ENCODE results near the gene EEA1. TPM values are rescaled to one million over a fixed set of nuclear protein-coding genes. Genes with fewer than 3 reads are reported as not detected.
"Not testable (repeated sequence)": the region's sequence is repeated elsewhere in the genome, so short reads cannot be mapped to it uniquely, and the experiment has no call there.

Gene EEA1
- total RNA-seq, 1 donor from 2014 or later: 19.9 TPM

DNA sequence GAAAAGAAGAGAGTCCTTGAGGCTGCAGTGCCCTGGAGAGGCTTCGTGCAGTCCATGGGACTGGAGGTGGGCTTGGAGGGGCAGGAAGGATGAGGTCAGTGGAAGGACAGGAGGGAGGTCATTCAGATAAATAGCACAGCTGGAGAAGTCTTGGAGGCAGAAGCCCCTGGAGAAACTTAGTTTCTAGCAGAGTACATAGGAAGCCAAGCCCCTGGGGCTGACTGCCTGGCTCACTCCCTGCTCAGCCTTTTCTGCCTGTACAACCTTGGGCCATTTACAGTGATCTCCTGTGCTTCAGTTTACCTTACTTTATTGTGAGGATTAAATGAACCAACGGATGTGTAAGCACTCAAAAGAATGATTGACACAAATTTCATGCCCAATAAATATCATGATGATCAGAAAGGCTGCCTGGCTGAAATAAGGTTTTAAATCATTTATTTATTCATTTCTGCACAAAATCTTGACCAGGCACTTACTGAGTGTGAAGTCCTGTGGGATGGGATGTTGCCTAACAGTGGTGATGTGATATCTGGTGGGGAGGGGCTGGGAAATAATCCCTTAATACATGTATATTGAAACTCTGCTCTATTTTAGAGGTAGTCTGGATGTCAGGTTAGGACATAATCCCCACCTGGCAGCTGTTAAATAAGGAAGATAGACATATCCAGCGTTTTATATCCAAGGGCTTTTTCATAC, 172.0 kb downstream of the EEA1 start:
- H3K4me3 Mint-ChIP-seq: no peak overlapping the region

DNA sequence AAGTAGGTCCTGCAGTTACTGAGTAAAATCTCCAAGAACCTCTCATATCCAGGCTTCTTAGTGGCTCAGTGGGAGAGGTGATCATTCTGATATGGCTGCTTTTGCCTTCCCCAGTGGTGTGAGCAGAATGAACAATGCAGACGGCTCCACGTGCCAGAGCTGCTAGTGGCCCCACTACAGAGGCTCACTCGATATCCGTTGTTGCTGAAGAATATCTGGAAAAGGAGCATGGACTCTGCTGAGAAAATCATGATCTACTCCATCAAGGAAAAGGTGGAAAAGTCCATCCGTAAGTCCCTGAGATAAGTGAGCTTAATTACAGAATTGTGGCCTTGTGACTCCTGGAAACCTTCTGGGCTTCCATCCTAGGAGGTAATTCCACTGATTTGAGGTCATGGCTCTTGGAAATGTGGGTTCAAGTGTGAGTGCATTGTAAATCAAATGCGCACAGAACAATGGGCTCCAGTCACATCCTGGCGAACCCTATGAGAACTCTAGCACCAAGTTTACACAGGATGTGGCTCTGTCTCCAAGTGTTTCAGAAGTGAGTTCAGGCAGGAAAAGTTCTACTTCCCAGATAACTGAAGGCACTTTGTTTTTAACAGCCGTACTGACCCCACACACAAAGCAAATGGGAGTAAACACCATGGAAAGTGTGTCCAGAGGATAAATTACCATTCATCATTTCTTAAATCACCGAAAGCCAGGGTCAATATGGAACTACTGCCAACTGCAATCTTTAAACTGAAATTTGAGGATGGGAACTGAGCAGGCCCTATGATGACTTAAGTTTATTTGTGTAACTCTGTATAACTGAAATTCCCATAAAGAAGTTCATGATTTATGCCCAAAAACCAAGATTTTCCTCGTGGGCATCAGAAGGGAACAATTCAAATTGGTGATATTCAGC, 174.9 kb downstream of the EEA1 start:
- H3K27me3 Mint-ChIP-seq (ENCODE audit: low read depth): no peaks in the 10 kb centered on the region
- H3K4me3 Mint-ChIP-seq: peak overlapping the region; percentile 7
- TF ChIP-seq, protein P1, sequence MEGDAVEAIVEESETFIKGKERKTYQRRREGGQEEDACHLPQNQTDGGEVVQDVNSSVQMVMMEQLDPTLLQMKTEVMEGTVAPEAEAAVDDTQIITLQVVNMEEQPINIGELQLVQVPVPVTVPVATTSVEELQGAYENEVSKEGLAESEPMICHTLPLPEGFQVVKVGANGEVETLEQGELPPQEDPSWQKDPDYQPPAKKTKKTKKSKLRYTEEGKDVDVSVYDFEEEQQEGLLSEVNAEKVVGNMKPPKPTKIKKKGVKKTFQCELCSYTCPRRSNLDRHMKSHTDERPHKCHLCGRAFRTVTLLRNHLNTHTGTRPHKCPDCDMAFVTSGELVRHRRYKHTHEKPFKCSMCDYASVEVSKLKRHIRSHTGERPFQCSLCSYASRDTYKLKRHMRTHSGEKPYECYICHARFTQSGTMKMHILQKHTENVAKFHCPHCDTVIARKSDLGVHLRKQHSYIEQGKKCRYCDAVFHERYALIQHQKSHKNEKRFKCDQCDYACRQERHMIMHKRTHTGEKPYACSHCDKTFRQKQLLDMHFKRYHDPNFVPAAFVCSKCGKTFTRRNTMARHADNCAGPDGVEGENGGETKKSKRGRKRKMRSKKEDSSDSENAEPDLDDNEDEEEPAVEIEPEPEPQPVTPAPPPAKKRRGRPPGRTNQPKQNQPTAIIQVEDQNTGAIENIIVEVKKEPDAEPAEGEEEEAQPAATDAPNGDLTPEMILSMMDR (conservative IDR thresholded peaks at IDR 0.05): no peak
- H3K4me1 Mint-ChIP-seq: peaks cover 21% of the 10 kb centered on the region
- H3K9me3 Mint-ChIP-seq: peaks cover 13% of the 10 kb centered on the region
- peak overlapping the region; percentile 14 for H3K27ac Mint-ChIP-seq (ENCODE audit: unreplicated experiment)
- H3K36me3 Mint-ChIP-seq (ENCODE audit: low read depth): peaks cover 3% of the 10 kb centered on the region
- no peak for DNase-seq (ENCODE audit: low read depth, low spot score)

More for the DNA sequence above, 172.0 kb downstream of the EEA1 start:
- TF ChIP-seq, protein P1 (conservative IDR thresholded peaks at IDR 0.05): no peak
- Mint-ChIP-seq H3K27me3 (ENCODE audit: low read depth) (no peaks in the 10 kb centered on the region), H3K36me3 (ENCODE audit: low read depth) (peaks cover 3% of the 10 kb centered on the region), H3K9me3 (peaks cover 12% of the 10 kb centered on the region), H3K27ac (ENCODE audit: unreplicated experiment) (peak overlapping the region; percentile 37), H3K4me1 (peaks cover 24% of the 10 kb centered on the region)
- no peak for DNase-seq (ENCODE audit: low read depth, low spot score)

DNA sequence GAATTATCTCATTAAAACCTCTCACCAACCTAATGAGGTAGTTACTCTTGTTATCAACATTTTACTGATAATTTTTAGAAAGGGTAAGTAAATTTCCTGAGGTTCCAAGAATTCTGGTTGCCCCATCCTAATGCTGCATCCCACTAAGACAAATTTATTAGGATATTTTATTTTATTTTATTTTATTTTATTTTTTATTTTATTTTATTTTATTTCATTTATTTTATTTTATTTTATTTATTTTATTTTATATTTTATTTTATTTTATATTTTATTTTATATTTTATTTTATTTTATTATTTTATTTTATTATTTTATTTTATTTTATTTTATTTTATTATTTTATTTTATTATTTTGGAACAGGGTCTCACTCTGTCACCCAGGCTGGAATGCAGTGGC, 179.4 kb downstream of the EEA1 start:
- peaks cover 11% of the 10 kb centered on the region for H3K9me3 Mint-ChIP-seq
- H3K4me1 Mint-ChIP-seq; H3K27me3 Mint-ChIP-seq (ENCODE audit: low read depth): not testable (repeated sequence)

DNA sequence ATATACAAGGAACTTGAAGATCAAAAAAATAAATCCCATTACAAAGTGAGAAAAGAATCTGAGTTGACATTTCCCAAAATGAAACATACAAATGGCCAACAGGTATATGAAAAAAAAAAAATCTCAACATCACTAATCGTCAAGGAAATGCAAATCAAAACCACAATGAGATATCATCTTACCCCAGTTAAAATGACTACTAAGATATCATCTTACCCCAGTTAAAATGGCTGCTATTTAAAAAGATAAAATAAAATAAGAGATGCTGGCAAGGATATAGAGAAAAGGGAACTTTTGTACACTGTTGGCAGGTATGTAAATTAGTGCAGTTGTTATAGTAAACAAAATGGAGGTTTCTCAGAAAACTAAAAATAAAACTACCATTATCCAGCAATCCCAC, 181.9 kb downstream of the EEA1 start:
- no peaks in the 10 kb centered on the region for H3K27me3 Mint-ChIP-seq (ENCODE audit: low read depth)
- H3K4me3 Mint-ChIP-seq: no peak overlapping the region
- H3K27ac Mint-ChIP-seq (ENCODE audit: unreplicated experiment): no peak overlapping the region
- H3K4me1 Mint-ChIP-seq: no peaks in the 10 kb centered on the region
- peaks cover 2% of the 10 kb centered on the region for H3K9me3 Mint-ChIP-seq
- TF ChIP-seq, protein P1 (conservative IDR thresholded peaks at IDR 0.05): no peak
- no peaks in the 10 kb centered on the region for H3K36me3 Mint-ChIP-seq (ENCODE audit: low read depth)
- DNase-seq (ENCODE audit: low read depth, low spot score): no peak

More for the DNA sequence above, 179.4 kb downstream of the EEA1 start:
- DNase-seq (ENCODE audit: low read depth, low spot score); H3K4me3 Mint-ChIP-seq; H3K27ac Mint-ChIP-seq (ENCODE audit: unreplicated experiment); H3K36me3 Mint-ChIP-seq (ENCODE audit: low read depth): not testable (repeated sequence)

DNA sequence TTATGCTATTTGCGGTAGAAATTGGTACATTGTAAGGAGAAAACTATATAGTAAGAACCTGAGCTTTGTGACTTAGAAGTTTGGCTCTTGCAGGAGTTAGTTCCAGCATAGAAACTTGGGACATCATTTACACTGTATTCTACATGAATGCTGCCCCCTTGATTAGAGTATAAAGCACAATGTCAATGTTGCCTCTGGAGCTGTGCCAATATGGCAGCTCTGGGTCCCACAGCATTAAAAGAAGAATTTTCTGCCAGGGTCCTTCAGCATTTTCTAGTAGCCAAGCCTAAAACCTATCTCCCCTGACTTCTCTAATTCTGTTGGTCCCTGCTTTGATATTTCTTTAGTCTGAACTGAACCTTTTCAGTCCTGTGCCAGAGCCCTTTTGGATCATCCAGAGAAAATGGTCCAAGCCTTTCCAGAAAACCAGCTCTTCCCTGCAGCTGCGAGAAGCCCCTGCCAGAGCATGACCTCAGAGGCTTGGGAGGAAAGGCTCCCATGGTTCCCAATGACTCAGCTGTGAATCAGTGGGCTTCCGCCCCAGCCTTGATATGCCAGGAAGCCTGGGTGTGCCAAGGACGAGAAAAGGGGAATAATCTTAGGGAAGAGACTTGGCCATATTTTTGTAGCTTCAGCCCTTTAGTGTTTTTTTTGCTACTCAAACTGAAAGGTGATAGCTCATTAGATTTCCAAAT, 183.1 kb downstream of the EEA1 start:
- Mint-ChIP-seq H3K27ac (ENCODE audit: unreplicated experiment) (no peak overlapping the region), H3K4me1 (no peaks in the 10 kb centered on the region), H3K9me3 (no peaks in the 10 kb centered on the region), H3K27me3 (ENCODE audit: low read depth) (no peaks in the 10 kb centered on the region), H3K36me3 (ENCODE audit: low read depth) (no peaks in the 10 kb centered on the region), H3K4me3 (no peak overlapping the region)
- no peak for DNase-seq (ENCODE audit: low read depth, low spot score)
- TF ChIP-seq, protein P1 (conservative IDR thresholded peaks at IDR 0.05): no peak
